K562 (cell line): Measurements from ENCODE around the gene QRFPR. TPM values are rescaled to one million over a fixed set of nuclear protein-coding genes. Genes with fewer than 3 reads are reported as not detected.

Source experiments
- ATAC-seq: fragments of 200-7000 bp; cut with Tn5 transposase; 3 replicates; pipeline ENCODE4 v1.9.1; 2020; ENCODE audit warnings: moderate library complexity
- BruUV-seq: library from RNA; stranded (reverse); fragments of 400-500 nt; replicated peaks from 2 replicates; lab custom pipeline; 2021; lab: Mats Ljungman, UMichigan
- CTCF ChIA-PET: fragments of 300-600 bp; formaldehyde crosslinking; extraction: SDS; loops from one replicate; lab custom pipeline; 2021; ENCODE audit warnings: low intra/inter-chr PET ratio; lab: Yijun Ruan, JAX
- POLR2A ChIA-PET: fragments of 300-600, 350-650 bp; sonication (Branson Sonifier 250); formaldehyde crosslinking; extraction: SDS; loops from one replicate; lab custom pipeline; 2021; ENCODE audit warnings: antibody characterized with exemption, inconsistent platforms; lab: Yijun Ruan, JAX
- DNase-seq, 4 experiments: peaks; one replicate each; pipeline versions ENCODE4 v3.0.0 to v3.0.0-alpha.2; 2011 to 2018; ENCODE audit warnings: low spot score in 3 of 4, mixed read lengths in 3 of 4; ENCODE audit errors: extremely low read depth in 1 of 4
- FAIRE-seq: peaks from 2 replicates; lab custom pipeline; 2011; peaks lifted over from hg19 to GRCh38; lab: Jason Lieb, UNC
- H2AFZ ChIP-seq: 2 replicates; pipeline ENCODE4 v1.6.0; 2011; ENCODE audit warnings: low read depth, low read length, control low read depth, inconsistent platforms
- H3K27ac ChIP-seq: fragments of 200-600 bp; 3 replicates; pipeline ENCODE4 v1.8.0; 2011; ENCODE audit warnings: low read depth, mild to moderate bottlenecking, control low read depth, inconsistent platforms, low read length, moderate library complexity, mixed read lengths; ENCODE audit errors: extremely low read depth
- H3K27me3 ChIP-seq, 2 experiments: fragments of 300-600 bp in 1 of 2; 2 replicates in 1 of 2; 3 replicates in 1 of 2; pipeline versions ENCODE4 v1.6.0 to v1.8.0; 2011; ENCODE audit warnings: inconsistent platforms in 2 of 2, low read length in 2 of 2, mild to moderate bottlenecking in 1 of 2, mixed read lengths in 1 of 2, moderate library complexity in 1 of 2; ENCODE audit not compliant: control insufficient read depth in 2 of 2, insufficient read depth in 2 of 2
- H3K36me3 ChIP-seq: fragments of 300-600 bp; 3 replicates; pipeline ENCODE4 v1.8.0; 2011; ENCODE audit warnings: mild to moderate bottlenecking, low read length, inconsistent platforms; ENCODE audit not compliant: control insufficient read depth, insufficient read depth
- H3K4me1 ChIP-seq, 2 experiments: fragments of 200-600 bp in 1 of 2; replicated peaks in 1 of 2; 2 replicates in 1 of 2; 3 replicates in 1 of 2; pipeline versions ENCODE4 v1.5.1 to v1.8.0; 2011; ENCODE audit warnings: inconsistent platforms in 2 of 2, low read length in 2 of 2, mild to moderate bottlenecking in 1 of 2, mixed read lengths in 1 of 2, moderate library complexity in 1 of 2; ENCODE audit not compliant: control insufficient read depth in 2 of 2, insufficient read depth in 2 of 2
- H3K4me2 ChIP-seq: 2 replicates; pipeline ENCODE4 v1.6.1; 2011; ENCODE audit warnings: low read length, control low read depth, inconsistent platforms, mixed read lengths; ENCODE audit not compliant: insufficient read depth
- H3K4me3 ChIP-seq: fragments of 200-600 bp; sonication (generic), shearing (Covaris generic); 2 replicates; pipeline ENCODE4 v1.5.1; 2016; ENCODE audit warnings: control low read depth, inconsistent platforms
- H3K79me2 ChIP-seq: fragments of 200-600 bp; 3 replicates; pipeline ENCODE4 v1.8.0; 2011; ENCODE audit warnings: low read length, inconsistent platforms; ENCODE audit not compliant: control insufficient read depth, insufficient read depth
- H3K9ac ChIP-seq, 2 experiments: 2 replicates each; pipeline versions ENCODE4 v1.6.0 to v1.6.1; 2011; ENCODE audit warnings: low read depth in 2 of 2, low read length in 2 of 2, control low read depth in 1 of 2, inconsistent platforms in 1 of 2, mild to moderate bottlenecking in 1 of 2, mixed read lengths in 1 of 2; ENCODE audit not compliant: insufficient read depth in 1 of 2
- H3K9me1 ChIP-seq: one replicate; pipeline ENCODE4 v1.6.0; 2011; ENCODE audit warnings: inconsistent platforms, mild to moderate bottlenecking, low read length, moderate library complexity; ENCODE audit not compliant: control insufficient read depth, insufficient read depth
- H3K9me3 ChIP-seq: replicated peaks from 2 replicates; pipeline ENCODE4 v1.5.1; 2011; ENCODE audit warnings: low read depth, low read length, inconsistent platforms; ENCODE audit not compliant: control insufficient read depth, insufficient read depth
- H4K20me1 ChIP-seq: replicated peaks from 2 replicates; pipeline ENCODE4 v1.6.1; 2011; ENCODE audit warnings: low read length, inconsistent platforms, mixed read lengths; ENCODE audit not compliant: control insufficient read depth, insufficient read depth
- ARID4B ChIP-seq: sonication (generic); formaldehyde crosslinking; IDR thresholded peaks from 2 replicates; pipeline ENCODE4 v1.8.0; 2022; ENCODE audit warnings: mild to moderate bottlenecking, missing genetic modification reagents
- CSDE1 ChIP-seq, 2 experiments: fragments of 450-650 bp; IDR thresholded peaks; 2 replicates each; pipeline ENCODE4 v1.6.1; 2016; ENCODE audit warnings: mild to moderate bottlenecking in 1 of 2
- DDX20 ChIP-seq: fragments of 450-650 bp; IDR thresholded peaks from 2 replicates; pipeline ENCODE4 v1.6.1; 2016; ENCODE audit warnings: missing genetic modification characterization, low read depth, mild to moderate bottlenecking, missing compliant biosample characterization, moderate library complexity
- ELF4 ChIP-seq: fragments of 450-650 bp; formaldehyde crosslinking; IDR thresholded peaks from 2 replicates; pipeline ENCODE4 v1.4.0; 2022; ENCODE audit warnings: missing genetic modification characterization
- EP400 ChIP-seq: fragments of 450-650 bp; IDR thresholded peaks from 2 replicates; pipeline ENCODE4 v1.6.1; 2017; ENCODE audit warnings: antibody characterized with exemption, mild to moderate bottlenecking, moderate library complexity
- FIP1L1 ChIP-seq: fragments of 200-400 bp; formaldehyde crosslinking; IDR thresholded peaks from 2 replicates; pipeline ENCODE4 v1.6.1; 2018; ENCODE audit warnings: mild to moderate bottlenecking, low read depth, low read length; ENCODE audit not compliant: poor library complexity, severe bottlenecking
- FOXM1 ChIP-seq, 2 experiments: fragments of 450-650 bp in 1 of 2; sonication (generic) in 1 of 2; formaldehyde crosslinking in 1 of 2; IDR thresholded peaks; 2 replicates each; pipeline versions ENCODE4 v1.6.1 to v1.9.0; 2017 to 2022; ENCODE audit warnings: low read depth in 2 of 2, mild to moderate bottlenecking in 2 of 2, missing genetic modification reagents in 1 of 2, moderate library complexity in 1 of 2
- HEY1 ChIP-seq: fragments of 250-450 bp; sonication (Bioruptor Pico); IDR thresholded peaks from 2 replicates; pipeline ENCODE4 v1.5.0; 2020; ENCODE audit warnings: mild to moderate bottlenecking, moderate library complexity, borderline replicate concordance
- ILF3 ChIP-seq: fragments of 450-650 bp; IDR thresholded peaks from 2 replicates; pipeline ENCODE4 v1.6.1; 2018; ENCODE audit warnings: antibody characterized with exemption, mild to moderate bottlenecking, moderate library complexity, borderline replicate concordance
- MYC ChIP-seq, 2 experiments: fragments of 250-450 bp in 1 of 2; sonication (Bioruptor Pico) in 1 of 2; IDR thresholded peaks; 2 replicates each; pipeline versions ENCODE4 v1.5.1 to v1.6.1; 2012 to 2021; ENCODE audit warnings: low read depth in 2 of 2, borderline replicate concordance in 1 of 2, improper control_type of control experiment in 1 of 2, low read length in 1 of 2, mild to moderate bottlenecking in 1 of 2, moderate library complexity in 1 of 2
- RHOXF2B ChIP-seq: fragments of 250-450 bp; sonication (Bioruptor Pico); conservative IDR thresholded peaks from 2 replicates; pipeline ENCODE4 v1.5.1; 2021
- SLC30A9 ChIP-seq: fragments of 250-450 bp; sonication (Bioruptor Pico); IDR thresholded peaks from 2 replicates; pipeline ENCODE4 v1.8.0; 2022; ENCODE audit warnings: mild to moderate bottlenecking, moderate library complexity
- SPI1 ChIP-seq: IDR thresholded peaks from 2 replicates; pipeline ENCODE4 v1.6.1; 2011; ENCODE audit warnings: low read depth, low read length, control low read depth, borderline replicate concordance
- TBP ChIP-seq: optimal IDR thresholded peaks from 2 replicates; pipeline ENCODE3; 2011; ENCODE audit warnings: low read depth, low read length, improper control_type of control experiment
- ZBTB49 ChIP-seq: sonication (generic); formaldehyde crosslinking; IDR thresholded peaks from 2 replicates; pipeline ENCODE4 v1.8.0; 2022; ENCODE audit warnings: missing genetic modification reagents, mild to moderate bottlenecking, borderline replicate concordance
- WGBS: fragments of 100-300 bp; shearing (Covaris generic); methylation state at CpG from one replicate; pipeline ENCODE4 v1.1.6; 2016; ENCODE audit warnings: low coverage, mixed read lengths; ENCODE audit not compliant: insufficient coverage; ENCODE audit errors: missing lambda C conversion rate; 5-methylcytosine and 5-hydroxymethylcytosine counted together
- in situ Hi-C: fragments of 300-500 bp; cut with MboI; formaldehyde crosslinking; loops from 4 replicates; pipeline ENCODE4 v1.15.0; 2018; ENCODE audit warnings: inconsistent platforms, mixed read lengths
- intact Hi-C: fragments of 100-400 bp; cut with micrococcal nuclease; formaldehyde crosslinking; loops from 2 replicates; pipeline ENCODE4 v1.14.2; 2022
- polyA plus RNA-seq, 8 experiments: library from polyadenylated mRNA; depleted of rRNA in 4 of 8; stranded (reverse) in 5 of 8; unstranded in 3 of 8; fragments of >200 nt; fragmentation: Nextera tagmentation in 2 of 8; fragmentation: Illumina TruSeq in 1 of 8; extraction: Ambion mirVana in 2 of 8; extraction: Trizol in 1 of 8; gene quantifications; 2 replicates each; pipeline versions ENCODE4 v1.2.1 to v1.2.3, GENCODE V29; 2011 to 2014; ENCODE audit warnings: inconsistent platforms in 1 of 8, missing spikeins in 1 of 8
- total RNA-seq, 7 experiments: library from RNA; depleted of rRNA in 6 of 7; stranded (reverse); fragments of >200 nt in 6 of 7; fragmentation: Illumina TruSeq in 2 of 7; extraction: Trizol in 2 of 7; gene quantifications; 2 replicates each; pipeline versions ENCODE4 v1.2.1 to v1.2.3, GENCODE V29; 2011 to 2021; ENCODE audit warnings: low replicate concordance in 1 of 7

The QRFPR gene
- total and polyA plus RNA-seq, 9 of the 15 experiments (the other 6 are each of a cell fraction or from before 2014, with no cell fraction given): not detected

GRCh38 chr4:121306931-121307330 lies 73.9 kb downstream of the QRFPR start:
- intact Hi-C loops: loop anchor here (2.0 kb wide), 1 partner anchor 114 kb away; no protein-coding TSS in a partner anchor
- in situ Hi-C loops: no loop called here
- FAIRE-seq: no peak
- ChIA-PET POLR2A (no interaction called here), CTCF (interaction anchor here (1.5 kb wide), 1 partner anchor 115 kb away, joined by 5 read pairs; no protein-coding TSS in a partner anchor)
- Histone ChIP-seq H3K4me2 (no peak overlapping the region), H3K27me3 (no peaks in the 10 kb centered on the region), H4K20me1 (no peaks in the 10 kb centered on the region), H3K36me3 (no peaks in the 10 kb centered on the region), H3K9me3 (no peaks in the 10 kb centered on the region), H2AFZ (no peak overlapping the region), H3K27ac (no peak overlapping the region), H3K9me1 (no peaks in the 10 kb centered on the region), H3K4me3 (no peak overlapping the region), H3K4me1 (no peaks in the 10 kb centered on the region), H3K79me2 (no peaks in the 10 kb centered on the region), H3K9ac (no peak overlapping the region)
- ATAC-seq: no peak
- DNase-seq: no peak
- WGBS: 0% methylated on average over 1 of the region's 1 CpG
- no peak for TF ChIP-seq SLC30A9
- TF ChIP-seq FOXM1 (IDR thresholded peaks at IDR 0.05; ENCODE audit: low read depth): no peak
- no peak for TF ChIP-seq FOXM1 (CRISPR knock-in tag; IDR thresholded peaks at IDR 0.05; ENCODE audit: low read depth)
- TF ChIP-seq MYC (IDR thresholded peaks at IDR 0.05; ENCODE audit: low read depth, low read length): no peak
- no peak for TF ChIP-seq MYC (CRISPR knock-in tag; IDR thresholded peaks at IDR 0.05; ENCODE audit: borderline replicate concordance, low read depth)
- TF ChIP-seq ARID4B (CRISPR knock-in tag): no peak
- no peak for TF ChIP-seq HEY1
- TF ChIP-seq SPI1: no peak
- no peak for TF ChIP-seq FIP1L1
- no peak for TF ChIP-seq ILF3
- no peak for TF ChIP-seq RHOXF2B (CRISPR knock-in tag)
- no peak for TF ChIP-seq DDX20 (tag)
- TF ChIP-seq TBP: no peak
- TF ChIP-seq EP400: no peak
- TF ChIP-seq ZBTB49 (CRISPR knock-in tag): no peak
- no peak for TF ChIP-seq CSDE1 (IDR thresholded peaks at IDR 0.05)
- TF ChIP-seq ELF4 (CRISPR knock-in tag): no peak
- no TSS peak for BruUV-seq
